Stomach (tissue), 9 donors: ENCODE results near the gene DLG2. TPM values are rescaled to one million over a fixed set of nuclear protein-coding genes. Genes with fewer than 3 reads are reported as not detected.

Source experiments
- DNase-seq, 2 donors: peaks; one replicate each; pipeline versions ENCODE4 v3.0.0 to v3.0.0-alpha.2; 2013 to 2019
- H3K27ac ChIP-seq, 5 donors: fragments of 200-600 bp in 4 of 5; sonication (generic) in 4 of 5; one replicate each; pipeline ENCODE4 v1.5.1; 2013 to 2019; ENCODE audit warnings: mild to moderate bottlenecking in 1 of 5, moderate library complexity in 1 of 5
- H3K27me3 ChIP-seq, 3 donors: fragments of 200-600 bp; sonication (generic); one replicate each; pipeline ENCODE4 v1.5.1; 2017 to 2019; ENCODE audit warnings: mixed run types in 1 of 3
- H3K36me3 ChIP-seq, 4 donors: fragments of 200-600 bp; sonication (generic); 1 replicate in 3 of 4; 2 replicates in 1 of 4; pipeline ENCODE4 v1.5.1; 2016 to 2019
- H3K4me1 ChIP-seq, 4 donors: fragments of 200-600 bp; sonication (generic); one replicate each; pipeline ENCODE4 v1.5.1; 2016 to 2019
- H3K4me3 ChIP-seq, 4 donors: fragments of 200-600 bp; sonication (generic) in 3 of 4; one replicate each; pipeline ENCODE4 v1.5.1; 2016 to 2019; ENCODE audit warnings: mild to moderate bottlenecking in 1 of 4
- H3K9me3 ChIP-seq, 4 donors: fragments of 200-600 bp; sonication (generic); one replicate each; pipeline ENCODE4 v1.5.1; 2016 to 2019
- EP300 ChIP-seq: sonication (generic); formaldehyde crosslinking; IDR thresholded peaks from one replicate; pipeline ENCODE4 v1.6.1; 2017; ENCODE audit warnings: antibody characterized with exemption
- POLR2A ChIP-seq, 4 donors: fragments of 450-650 bp; IDR thresholded peaks; one replicate each; pipeline ENCODE4 v1.6.1; 2016; ENCODE audit warnings: antibody characterized with exemption in 4 of 4, control low read depth in 2 of 4, mild to moderate bottlenecking in 1 of 4, moderate library complexity in 1 of 4
- POLR2AphosphoS5 ChIP-seq, 3 donors: sonication (generic); formaldehyde crosslinking; IDR thresholded peaks; one replicate each; pipeline ENCODE4 v1.6.1; 2016; ENCODE audit warnings: antibody characterized with exemption in 3 of 3
- WGBS, 5 donors: extraction: QIAGEN DNeasy Blood & Tissue Kit in 3 of 5; methylation state at CpG; one replicate each; pipeline versions ENCODE4 v1.1.5 to v1.1.7; 2013 to 2018; 5-methylcytosine and 5-hydroxymethylcytosine counted together
- intact Hi-C: fragments of 100-400 bp; cut with DNase I; formaldehyde crosslinking; loops from one replicate; pipeline ENCODE4 v1.15.1; 2023; ENCODE audit warnings: low total_unique reads
- polyA plus RNA-seq, 3 donors: library from polyadenylated mRNA; stranded (reverse); fragments of 200-250 nt; gene quantifications; one replicate each; pipeline ENCODE4 v1.2.3, GENCODE V29; 2013
- total RNA-seq, 5 donors: library from RNA; depleted of rRNA; stranded (reverse); fragments of >200 nt; gene quantifications; one replicate each; pipeline versions ENCODE4 v1.1.0 to v1.2.3, GENCODE V29; 2014 to 2016
- TF ChIP-seq, protein P1 (sequence below), 7 experiments: fragments of 450-650 bp in 4 of 7; fragments of 200-600 bp in 3 of 7; sonication (generic) in 3 of 7; IDR thresholded peaks; one replicate each; pipeline ENCODE4 v1.5.1; 2016 to 2019; ENCODE audit warnings: antibody characterized with exemption in 7 of 7, control low read depth in 2 of 7, mild to moderate bottlenecking in 1 of 7
- donor health status: healthy with polysubstance abuse.
- donor health status: Bipolar disorder and iron deficiency.
- donor health status: healthy.

The DLG2 gene
- total and polyA plus RNA-seq, 8 donors, result 1.3 to 19.1 (median 3.5) TPM

DNA sequence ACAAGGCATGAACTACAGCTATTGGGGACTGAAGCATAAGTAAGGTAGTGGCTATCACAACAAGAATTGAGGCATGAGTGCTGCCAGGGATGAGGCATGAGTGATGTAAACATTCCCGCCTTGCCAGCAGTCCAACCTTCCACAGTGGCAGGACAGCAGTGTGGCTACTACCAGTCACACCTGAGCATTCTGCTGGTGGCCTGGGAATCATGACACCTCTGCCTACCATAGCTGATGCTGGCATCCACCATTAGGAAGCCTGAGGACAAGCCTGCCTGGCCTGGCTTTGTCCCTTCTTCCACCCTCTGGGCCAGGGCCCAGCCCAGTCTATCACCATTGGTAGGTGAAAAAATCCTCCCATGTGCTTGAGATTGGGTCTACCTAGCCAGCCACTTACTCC lies 1628.2 kb downstream of the DLG2 start:
- no peaks in the 10 kb centered on the region for H3K36me3 ChIP-seq
- no peaks in the 10 kb centered on the region for H3K27me3 ChIP-seq
- H3K4me3 ChIP-seq, result no peak overlapping the region
- 88 to 100% (median 91%) methylated on average over 1 of the region's 1 CpG for WGBS, 5 donors
- no peaks in the 10 kb centered on the region for H3K4me1 ChIP-seq
- no peak for TF ChIP-seq POLR2AphosphoS5 (IDR thresholded peaks at IDR 0.05)
- no peak for TF ChIP-seq EP300
- TF ChIP-seq POLR2A (IDR thresholded peaks at IDR 0.05), result no peak
- TF ChIP-seq, protein P1, sequence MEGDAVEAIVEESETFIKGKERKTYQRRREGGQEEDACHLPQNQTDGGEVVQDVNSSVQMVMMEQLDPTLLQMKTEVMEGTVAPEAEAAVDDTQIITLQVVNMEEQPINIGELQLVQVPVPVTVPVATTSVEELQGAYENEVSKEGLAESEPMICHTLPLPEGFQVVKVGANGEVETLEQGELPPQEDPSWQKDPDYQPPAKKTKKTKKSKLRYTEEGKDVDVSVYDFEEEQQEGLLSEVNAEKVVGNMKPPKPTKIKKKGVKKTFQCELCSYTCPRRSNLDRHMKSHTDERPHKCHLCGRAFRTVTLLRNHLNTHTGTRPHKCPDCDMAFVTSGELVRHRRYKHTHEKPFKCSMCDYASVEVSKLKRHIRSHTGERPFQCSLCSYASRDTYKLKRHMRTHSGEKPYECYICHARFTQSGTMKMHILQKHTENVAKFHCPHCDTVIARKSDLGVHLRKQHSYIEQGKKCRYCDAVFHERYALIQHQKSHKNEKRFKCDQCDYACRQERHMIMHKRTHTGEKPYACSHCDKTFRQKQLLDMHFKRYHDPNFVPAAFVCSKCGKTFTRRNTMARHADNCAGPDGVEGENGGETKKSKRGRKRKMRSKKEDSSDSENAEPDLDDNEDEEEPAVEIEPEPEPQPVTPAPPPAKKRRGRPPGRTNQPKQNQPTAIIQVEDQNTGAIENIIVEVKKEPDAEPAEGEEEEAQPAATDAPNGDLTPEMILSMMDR (IDR thresholded peaks at IDR 0.05), result no peak
- DNase-seq, result no peak
- intact Hi-C loops, result no loop called here
- H3K27ac ChIP-seq, result no peak overlapping the region
- H3K9me3 ChIP-seq, result peaks cover 13 to 46% (median 34%) of the 10 kb centered on the region in 4 donors

DNA sequence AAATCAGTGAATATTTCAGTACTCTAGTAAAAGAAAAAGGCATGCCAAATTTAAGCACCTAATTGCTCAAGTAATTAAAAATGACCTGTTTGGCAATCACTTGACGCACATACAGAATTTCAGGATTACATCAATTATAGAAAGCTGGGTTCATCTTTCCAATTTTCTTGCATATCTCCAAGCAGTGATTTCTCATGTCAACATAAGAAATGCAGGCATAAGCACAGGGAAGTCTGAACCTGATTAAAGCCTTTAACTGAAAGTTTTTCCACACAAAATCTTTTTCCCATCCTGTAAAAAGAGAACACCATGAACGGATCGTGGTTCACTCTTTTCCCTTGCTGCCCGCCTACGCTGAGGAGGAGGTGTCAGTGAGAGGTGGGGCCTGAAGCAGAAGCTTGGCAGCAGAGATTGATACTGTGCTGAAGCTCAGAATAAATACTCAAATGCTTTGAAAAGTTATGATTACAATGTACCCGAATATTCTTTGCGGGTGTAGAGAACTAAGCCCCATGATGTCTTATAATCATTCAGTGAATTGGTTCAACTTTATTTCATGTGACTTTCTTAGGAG lies 1636.9 kb downstream of the DLG2 start:
- TF ChIP-seq, protein P1 (IDR thresholded peaks at IDR 0.05), result no peak
- TF ChIP-seq POLR2AphosphoS5 (IDR thresholded peaks at IDR 0.05) (no peak), POLR2A (IDR thresholded peaks at IDR 0.05) (no peak), EP300 (no peak)
- Histone ChIP-seq H3K4me3 (no peak overlapping the region), H3K9me3 (no peaks in the 10 kb centered on the region), H3K4me1 (peaks cover 0 to 13% (median 0%) of the 10 kb centered on the region in 4 donors), H3K27me3 (no peaks in the 10 kb centered on the region), H3K36me3 (no peaks in the 10 kb centered on the region), H3K27ac (no peak overlapping the region)
- peak in 1 of 2 donors; percentile 31 for DNase-seq
- 43 to 71% (median 54%) methylated on average over 7 of the region's 7 CpGs for WGBS, 5 donors
- intact Hi-C loops, result no loop called here

DNA sequence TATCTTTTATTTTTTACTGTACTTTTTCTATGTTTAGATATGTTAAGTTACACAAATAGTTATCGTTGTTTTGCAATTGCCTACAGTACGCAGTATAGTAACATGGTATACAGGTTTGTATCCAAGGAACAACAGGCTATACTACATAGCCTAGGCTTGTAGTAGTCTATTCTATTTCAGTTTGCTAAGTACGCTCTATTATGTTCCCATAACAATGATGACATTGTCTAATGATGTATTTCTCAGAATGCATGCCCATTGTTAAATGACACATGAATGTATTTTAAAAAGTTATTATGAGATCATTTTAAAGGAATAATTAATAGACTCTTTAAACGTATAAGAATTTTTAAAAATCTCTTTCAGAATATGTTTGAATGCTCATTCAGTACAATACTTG lies 1644.3 kb downstream of the DLG2 start:
- DNase-seq, result no peak
- WGBS, 5 donors, result 82 to 96% (median 89%) methylated on average over 4 of the region's 4 CpGs
- intact Hi-C loops, result no loop called here
- Histone ChIP-seq H3K27ac (no peak overlapping the region), H3K4me3 (no peak overlapping the region), H3K27me3 (no peaks in the 10 kb centered on the region), H3K4me1 (peaks cover 0 to 11% (median 4%) of the 10 kb centered on the region in 4 donors), H3K9me3 (no peaks in the 10 kb centered on the region), H3K36me3 (no peaks in the 10 kb centered on the region)
- TF ChIP-seq POLR2A (IDR thresholded peaks at IDR 0.05), result no peak
- TF ChIP-seq, protein P1 (IDR thresholded peaks at IDR 0.05), result no peak
- TF ChIP-seq EP300, result no peak
- no peak for TF ChIP-seq POLR2AphosphoS5 (IDR thresholded peaks at IDR 0.05)

DNA sequence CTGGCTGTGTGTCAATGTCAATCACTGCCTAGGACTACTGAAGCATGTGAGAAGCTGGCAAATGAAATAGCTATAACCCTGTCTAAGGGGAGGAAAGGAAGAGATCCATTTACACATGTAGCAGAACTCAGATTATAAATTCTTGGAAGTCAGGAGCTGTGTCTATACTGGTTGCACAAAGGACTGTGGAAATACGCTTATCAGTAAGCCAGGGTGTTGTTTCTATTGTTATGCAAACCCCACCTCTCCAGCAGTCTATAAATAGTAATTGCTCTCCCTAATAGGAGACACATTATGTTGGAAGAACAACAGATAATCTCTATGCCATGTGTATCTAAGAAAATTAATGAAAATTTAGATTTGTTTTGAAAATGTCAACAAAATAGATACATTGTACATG lies 1647.6 kb downstream of the DLG2 start:
- intact Hi-C loops, result no loop called here
- no peaks in the 10 kb centered on the region for H3K9me3 ChIP-seq
- no peaks in the 10 kb centered on the region for H3K27me3 ChIP-seq
- DNase-seq, result no peak
- no peak for TF ChIP-seq EP300
- H3K36me3 ChIP-seq, result no peaks in the 10 kb centered on the region
- H3K27ac ChIP-seq, result no peak overlapping the region
- no peak overlapping the region for H3K4me3 ChIP-seq
- peaks cover 0 to 11% (median 4%) of the 10 kb centered on the region in 4 donors for H3K4me1 ChIP-seq
- WGBS, 5 donors, result 35 to 63% (median 38%) methylated on average over 1 of the region's 1 CpG

DNA sequence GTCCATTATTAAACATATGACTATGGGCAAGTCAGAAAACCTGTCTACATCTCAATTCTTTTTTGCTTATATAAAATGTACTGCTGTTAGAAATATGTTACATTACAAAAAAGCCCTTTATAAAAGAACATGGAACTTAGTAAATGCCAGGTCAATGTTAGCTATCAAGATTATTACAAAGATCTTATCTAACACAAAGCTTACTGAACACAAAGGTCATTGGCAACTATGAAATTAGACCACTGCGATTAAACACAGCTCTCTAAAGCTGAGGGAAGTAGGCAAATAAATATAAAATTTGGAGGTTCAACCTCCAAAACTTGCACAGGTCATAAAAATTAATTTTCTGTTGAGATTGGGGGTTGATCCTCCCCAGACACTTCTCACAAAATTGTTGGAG lies 1648.2 kb downstream of the DLG2 start:
- no peak for DNase-seq
- H3K27ac ChIP-seq, result no peak overlapping the region
- no peaks in the 10 kb centered on the region for H3K27me3 ChIP-seq
- H3K9me3 ChIP-seq, result no peaks in the 10 kb centered on the region
- peaks cover 0 to 11% (median 4%) of the 10 kb centered on the region in 4 donors for H3K4me1 ChIP-seq
- intact Hi-C loops, result no loop called here
- TF ChIP-seq POLR2A (IDR thresholded peaks at IDR 0.05) (no peak), POLR2AphosphoS5 (IDR thresholded peaks at IDR 0.05) (no peak), EP300 (no peak)
- TF ChIP-seq, protein P1 (IDR thresholded peaks at IDR 0.05), result no peak
- H3K4me3 ChIP-seq, result no peak overlapping the region
- WGBS, 5 donors, result 33 to 70% (median 47%) methylated on average over 1 of the region's 1 CpG
- no peaks in the 10 kb centered on the region for H3K36me3 ChIP-seq
